ENCODE results near the gene DNAH12. TPM values are rescaled to one million over a fixed set of nuclear protein-coding genes. Genes with fewer than 3 reads are reported as not detected.

DNAH12 gene
- total and polyA plus RNA-seq, 2 of the 13 experiments (the other 11 are each of a cell fraction or from before 2014, with no cell fraction given), result 0.11 TPM

- Histone ChIP-seq H2AFZ (ENCODE audit: low read length) (no peak overlapping the region), H3K4me1 (ENCODE audit: insufficient read depth, low read length) (peaks cover 31% of the 10 kb centered on the region), H3K4me3 (replicated peaks in 1 of 3; ENCODE audit: insufficient read depth in 1 of 3, low read depth in 2 of 3, low read length in 3 of 3) (no peak overlapping the region), H3K9ac (ENCODE audit: insufficient read depth, low read depth, low read length) (no peak overlapping the region), H4K20me1 (ENCODE audit: insufficient read depth, low read length) (no peaks in the 10 kb centered on the region), H3K79me2 (ENCODE audit: insufficient read depth, low read length) (no peaks in the 10 kb centered on the region), H3K9me3 (ENCODE audit: low read length) (no peaks in the 10 kb centered on the region), H3K27ac (ENCODE audit: extremely low read length, insufficient read depth, low read length) (no peak overlapping the region), H3K36me3 (replicated peaks in 1 of 2; ENCODE audit: control insufficient read depth in 1 of 2, insufficient read depth in 2 of 2, low read length in 2 of 2) (no peaks in the 10 kb centered on the region), H3K4me2 (ENCODE audit: low read depth, low read length) (no peak overlapping the region), H3K27me3 (ENCODE audit: control insufficient read depth in 1 of 2, insufficient read depth in 2 of 2, low read length in 2 of 2) (no peaks in the 10 kb centered on the region; a peak in 1 of 5 replicates)
- ChIA-PET POLR2A (no interaction called here), CTCF (ENCODE audit: low intra/inter-chr PET ratio, low total read pairs) (no interaction called here)
- in situ Hi-C loops (cut with HindIII; ENCODE audit: extremely low pct_ligation_motif_present, low pct_unique_long_range_greater_than_20kb) (no loop called here), intact Hi-C loops (cut with micrococcal nuclease; ENCODE audit: unreplicated experiment) (no loop called here)
- TF ChIP-seq REPIN1 (CRISPR knock-in tag; IDR thresholded peaks at IDR 0.05; ENCODE audit: borderline replicate concordance, low read depth) (no peak), RARA (CRISPR knock-in tag; IDR thresholded peaks at IDR 0.05) (no peak), FOXO1 (CRISPR knock-in tag; IDR thresholded peaks at IDR 0.05) (no peak), KLF13 (CRISPR knock-in tag; IDR thresholded peaks at IDR 0.05) (no peak), EHMT2 (IDR thresholded peaks at IDR 0.05; ENCODE audit: borderline replicate concordance, low read depth, low read length) (no peak), ZNF143 (CRISPR knock-in tag; IDR thresholded peaks at IDR 0.05) (no peak), U2AF2 (IDR thresholded peaks at IDR 0.05; ENCODE audit: low read depth, low read length) (no peak), ZNF713 (CRISPR knock-in tag; IDR thresholded peaks at IDR 0.05) (no peak), ZNF883 (CRISPR knock-in tag; IDR thresholded peaks at IDR 0.05; ENCODE audit: not compliant biosample characterization) (no peak), NAIF1 (CRISPR knock-in tag; IDR thresholded peaks at IDR 0.05; ENCODE audit: borderline replicate concordance) (no peak), ZNF12 (CRISPR knock-in tag; IDR thresholded peaks at IDR 0.05) (no peak), RXRB (CRISPR knock-in tag; IDR thresholded peaks at IDR 0.05; ENCODE audit: borderline replicate concordance) (no peak), GPBP1L1 (CRISPR knock-in tag; IDR thresholded peaks at IDR 0.05) (no peak), LBX2 (CRISPR knock-in tag; IDR thresholded peaks at IDR 0.05; ENCODE audit: borderline replicate concordance) (no peak), ZKSCAN1 (IDR thresholded peaks at IDR 0.05; ENCODE audit: low read length) (no peak), PRPF4 (IDR thresholded peaks at IDR 0.05; ENCODE audit: low read depth, low read length, poor library complexity, severe bottlenecking) (no peak), ZFP36 (IDR thresholded peaks at IDR 0.05; ENCODE audit: borderline replicate concordance, low read depth, low read length, partially characterized antibody) (no peak), MEF2D (CRISPR knock-in tag; IDR thresholded peaks at IDR 0.05) (no peak), TP53 (CRISPR knock-in tag; conservative IDR thresholded peaks at IDR 0.05) (no peak), ZMYM4 (CRISPR knock-in tag; IDR thresholded peaks at IDR 0.05) (no peak)
- ATAC-seq (no peak), FAIRE-seq (no peak), DNase-seq (ENCODE audit: low spot score) (no peak)
- BruUV-seq (replicated peaks), result no TSS peak
- WGBS (ENCODE audit: low lambda C conversion rate), result 99% methylated on average over 5 of the region's 5 CpGs
These were observed 99.7 kb downstream of the DNAH12 start for GRCh38 chr3:57444469-57444868.

Measured in HepG2 (cell line).